Raji (cell line): ENCODE results near the gene ZYG11B.

Source experiments
- POLR2A ChIP-seq: IDR thresholded peaks from 2 replicates; pipeline ENCODE4 v1.6.1; 2011; ENCODE audit warnings: low read depth, low read length, control low read depth; ENCODE audit not compliant: insufficient read depth

Gene ZYG11B

DNA sequence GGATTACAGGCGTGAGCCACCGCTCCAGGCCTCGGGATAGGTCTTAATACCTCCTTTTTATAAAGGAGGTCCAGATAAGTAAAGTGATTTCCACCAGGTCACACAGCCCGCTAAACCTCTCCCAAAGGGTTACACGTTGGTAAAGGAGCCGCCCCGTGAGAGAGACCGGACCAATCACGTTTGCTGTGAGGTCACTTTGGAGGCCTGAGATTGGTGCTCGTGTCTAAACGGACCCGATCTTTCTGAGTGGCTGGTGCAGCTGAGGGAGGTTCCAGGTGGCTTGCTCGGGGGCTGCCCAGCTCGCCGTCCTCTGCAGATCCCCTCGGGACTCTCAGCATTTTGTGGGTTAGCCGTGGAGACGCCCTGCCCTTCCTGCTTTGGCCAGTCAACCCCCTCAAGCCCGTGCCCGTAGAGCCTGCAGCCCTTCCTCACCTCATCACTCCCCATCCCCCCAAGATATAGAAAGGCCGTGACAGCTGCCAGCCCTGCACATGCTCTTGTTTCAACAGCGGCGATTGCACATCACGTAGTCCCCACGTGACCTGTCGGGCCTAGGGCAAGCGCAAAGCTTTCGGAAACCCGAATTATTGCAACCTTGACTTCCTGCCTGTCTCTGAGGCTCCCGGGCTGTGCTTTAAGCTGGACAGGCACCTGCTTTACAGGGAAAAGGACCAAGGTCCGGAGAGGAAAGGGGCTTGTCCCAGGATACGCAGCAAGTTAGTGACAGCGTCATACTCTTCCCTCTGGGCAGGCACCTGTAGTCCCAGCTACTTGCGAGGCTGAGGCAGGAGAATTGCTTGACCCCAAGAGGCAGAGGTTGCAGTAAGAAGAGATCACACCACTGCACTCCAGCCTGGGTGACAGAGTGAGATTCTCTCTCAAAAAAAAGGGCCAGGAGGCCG, 23.1 kb upstream of the ZYG11B start:
- peak; percentile 82 for TF ChIP-seq POLR2A

DNA sequence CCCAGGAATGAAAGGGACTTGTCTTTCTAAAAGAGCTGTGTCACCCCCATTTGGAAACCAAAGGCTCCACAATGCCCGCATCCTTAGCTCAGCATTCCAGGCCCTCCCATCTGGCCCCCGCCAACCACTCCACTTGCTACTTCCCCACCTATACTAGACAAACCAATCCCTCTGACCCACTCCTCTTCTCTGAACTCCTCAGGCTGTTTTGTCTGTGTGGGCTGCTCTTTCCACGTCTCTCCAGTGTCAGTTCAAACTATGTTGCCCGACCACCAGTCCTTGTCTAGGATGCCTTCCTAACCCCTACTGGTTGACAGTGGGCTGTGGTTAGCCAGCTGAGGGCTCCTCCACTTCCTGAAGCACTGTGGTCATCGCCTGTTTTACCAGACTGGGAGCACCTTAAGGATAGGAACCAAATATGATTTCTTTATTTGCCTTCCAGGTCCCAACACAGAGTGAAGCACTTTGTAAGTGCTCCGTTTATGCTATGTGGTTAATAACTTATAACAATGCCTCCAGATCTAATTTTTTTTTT, 20.1 kb upstream of the ZYG11B start:
- no peak for TF ChIP-seq POLR2A

DNA sequence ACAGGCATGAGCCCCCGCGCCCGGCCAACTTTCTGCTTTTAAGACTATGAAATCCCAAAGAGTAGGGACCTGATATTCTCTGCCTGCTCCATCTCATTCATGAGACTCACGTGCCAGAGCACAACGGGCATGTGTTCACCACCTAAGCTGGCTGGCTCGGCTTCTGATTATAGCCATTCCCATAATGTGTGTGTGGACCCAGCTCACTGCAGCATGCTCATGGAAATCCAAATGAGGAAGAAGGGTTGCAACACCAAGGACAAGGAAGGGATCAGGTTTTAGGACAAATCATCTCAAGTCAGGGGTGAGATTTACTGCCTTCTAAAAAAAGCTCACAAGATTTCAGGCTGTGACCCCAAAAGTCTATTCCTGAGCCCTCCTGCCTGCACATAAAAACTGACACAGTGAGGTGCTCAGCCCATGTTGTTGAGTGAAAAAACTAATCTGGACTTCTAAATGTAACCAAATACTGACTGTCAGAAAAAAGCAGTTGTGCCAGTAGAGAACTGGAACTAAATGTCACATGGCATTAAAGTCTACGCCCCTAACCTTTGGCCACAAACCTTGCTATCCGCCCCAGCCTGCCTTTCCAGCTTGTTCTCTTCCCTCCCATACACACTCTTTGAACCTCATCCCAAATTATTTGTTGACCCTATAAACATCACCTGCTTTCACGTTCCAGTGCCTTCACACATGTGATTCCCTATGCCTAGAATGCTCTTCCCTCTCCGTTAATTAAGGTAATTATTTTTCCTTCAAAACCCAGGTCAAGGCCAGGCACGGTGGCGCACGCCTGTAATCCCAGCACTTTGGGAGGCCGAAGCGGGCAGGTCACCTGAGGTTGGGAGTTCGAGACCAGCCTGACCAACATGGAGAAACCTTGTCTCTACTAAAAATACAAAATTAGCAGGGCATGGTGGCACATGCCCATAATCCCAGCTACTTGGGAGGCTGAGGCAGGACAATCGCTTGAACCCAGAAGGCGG, 19.0 kb upstream of the ZYG11B start:
- no peak for TF ChIP-seq POLR2A

DNA sequence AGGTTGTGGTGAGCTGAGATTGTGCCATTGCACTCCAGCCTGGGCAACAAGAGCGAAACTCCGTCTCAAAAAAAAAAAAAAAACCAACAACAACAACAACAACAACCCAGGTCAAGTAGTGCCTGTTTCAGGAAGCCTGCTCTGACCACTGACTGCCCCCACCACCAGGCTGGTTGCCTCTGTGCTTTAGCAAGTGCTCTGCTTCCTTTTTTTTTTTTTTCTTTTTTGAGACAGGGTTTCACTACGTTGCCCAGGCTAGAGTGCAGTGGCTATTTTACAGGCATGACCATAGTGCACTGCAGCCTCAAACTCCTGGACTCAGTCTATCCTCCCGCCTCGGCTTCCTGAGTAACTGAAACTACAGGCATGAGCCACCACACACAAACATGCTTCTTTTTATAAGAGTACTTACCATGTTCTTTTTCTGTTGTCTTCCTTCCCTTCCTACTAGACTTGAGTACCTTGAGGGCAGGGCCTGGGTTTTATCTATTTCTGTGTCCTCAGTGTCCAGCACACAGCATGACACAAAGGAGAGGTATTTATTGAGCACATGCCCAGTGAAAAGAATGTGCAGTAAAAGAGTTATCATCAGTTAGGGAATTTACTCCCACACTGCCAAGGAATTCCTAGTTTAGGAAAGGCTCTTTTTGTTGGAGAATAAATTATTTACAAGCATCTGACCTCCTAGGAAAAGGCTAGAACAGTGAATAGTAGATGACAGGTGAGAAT, 18.2 kb upstream of the ZYG11B start:
- no peak for TF ChIP-seq POLR2A

DNA sequence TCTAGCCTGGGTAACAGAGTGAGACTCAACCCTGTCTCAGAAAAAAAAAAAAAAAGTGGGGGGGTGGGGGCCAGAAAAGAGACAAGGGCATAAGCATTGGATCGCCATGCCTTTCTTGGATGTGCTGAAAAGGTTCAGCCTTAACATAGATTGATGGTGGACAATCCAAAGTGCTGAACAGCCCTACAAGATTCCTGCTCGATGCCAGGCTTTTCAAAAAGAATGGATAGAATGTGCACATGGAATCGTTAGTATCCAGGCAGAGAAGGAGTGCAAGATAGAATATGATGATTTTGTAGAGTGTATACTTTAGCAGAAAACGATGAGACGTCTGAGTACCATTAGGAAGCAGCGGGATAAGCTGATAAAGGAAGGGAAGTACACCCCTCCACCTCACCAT, 17.2 kb upstream of the ZYG11B start:
- TF ChIP-seq POLR2A: no peak

DNA sequence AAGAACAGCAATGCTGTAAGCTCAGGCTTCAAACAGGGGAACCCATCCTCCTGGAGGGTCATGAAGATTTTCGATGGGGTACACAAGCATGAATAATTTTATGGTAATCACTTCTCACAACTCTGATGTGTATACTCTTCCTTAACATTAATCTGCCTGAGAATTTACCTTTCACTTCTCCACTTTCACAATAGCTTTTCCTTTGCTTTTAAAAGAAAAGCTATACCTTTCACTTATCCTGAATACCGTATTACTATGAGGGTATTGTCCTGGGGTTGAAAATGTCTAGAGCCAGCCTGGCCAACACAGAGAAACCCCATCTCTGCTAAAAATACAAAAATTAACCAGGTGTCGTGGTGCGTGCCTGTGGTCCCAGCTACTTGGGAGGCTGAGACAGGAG, 12.7 kb upstream of the ZYG11B start:
- TF ChIP-seq POLR2A: no peak

DNA sequence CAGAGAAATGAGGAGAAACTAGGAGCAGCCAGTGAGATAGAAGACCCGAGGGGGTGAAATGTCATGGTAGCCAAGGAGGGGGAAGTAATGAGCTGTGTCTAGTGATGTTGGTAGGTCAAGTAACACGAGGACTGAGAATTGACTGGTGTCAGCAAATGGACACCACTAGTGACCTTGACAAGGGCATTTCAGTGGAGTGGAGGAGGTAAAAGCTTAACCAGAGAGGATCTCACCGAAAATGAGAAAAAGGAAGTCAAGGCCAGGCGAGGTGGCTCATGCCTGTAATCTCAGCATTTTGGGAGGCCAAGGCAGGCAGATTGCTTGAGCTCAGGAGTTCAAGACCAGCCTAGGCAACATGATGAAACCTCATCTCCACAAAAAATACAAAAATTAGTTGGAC, 3.0 kb upstream of the ZYG11B start:
- no peak for TF ChIP-seq POLR2A

DNA sequence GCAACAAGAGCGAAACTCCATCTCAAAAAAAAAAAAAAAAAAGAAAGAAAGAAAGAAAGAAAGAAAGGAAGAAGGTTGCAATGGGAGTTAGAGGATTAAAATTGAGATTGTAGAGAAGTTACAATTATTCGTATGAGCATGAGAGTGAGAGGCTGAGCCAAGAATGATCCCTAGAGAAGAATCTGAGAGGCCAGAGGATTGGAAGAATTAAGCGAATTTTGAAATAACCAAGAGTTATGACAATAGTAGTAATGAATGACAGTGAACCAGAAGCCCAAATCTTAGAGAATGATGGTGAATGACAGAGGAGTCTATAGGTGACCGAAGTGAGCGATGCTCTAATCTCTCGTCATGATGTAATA, 369 bp upstream of the ZYG11B start:
- no peak for TF ChIP-seq POLR2A

DNA sequence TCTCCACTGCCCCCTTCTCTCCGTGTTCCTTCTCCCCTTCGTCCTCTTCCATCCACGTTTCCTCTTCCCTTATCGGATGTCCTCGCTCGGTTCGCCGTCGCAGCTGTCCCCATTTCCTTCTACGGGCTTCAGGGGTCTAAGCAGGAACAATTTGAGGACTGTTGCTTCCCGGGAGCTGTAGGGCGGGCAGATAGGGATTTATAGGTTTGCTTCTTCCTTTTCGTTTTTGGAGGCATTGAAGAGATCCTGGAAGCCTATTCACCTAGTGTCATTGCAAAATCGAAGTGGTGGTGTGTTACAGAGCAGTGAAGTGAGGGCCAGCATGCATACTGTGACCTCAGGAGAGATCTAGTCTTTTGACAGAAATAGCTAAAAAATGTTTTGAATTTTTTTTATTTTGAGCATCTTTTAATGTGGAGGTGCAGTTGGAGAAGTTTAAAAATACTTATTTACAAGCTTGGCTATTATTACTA, 897 bp downstream of the ZYG11B start:
- no peak for TF ChIP-seq POLR2A

DNA sequence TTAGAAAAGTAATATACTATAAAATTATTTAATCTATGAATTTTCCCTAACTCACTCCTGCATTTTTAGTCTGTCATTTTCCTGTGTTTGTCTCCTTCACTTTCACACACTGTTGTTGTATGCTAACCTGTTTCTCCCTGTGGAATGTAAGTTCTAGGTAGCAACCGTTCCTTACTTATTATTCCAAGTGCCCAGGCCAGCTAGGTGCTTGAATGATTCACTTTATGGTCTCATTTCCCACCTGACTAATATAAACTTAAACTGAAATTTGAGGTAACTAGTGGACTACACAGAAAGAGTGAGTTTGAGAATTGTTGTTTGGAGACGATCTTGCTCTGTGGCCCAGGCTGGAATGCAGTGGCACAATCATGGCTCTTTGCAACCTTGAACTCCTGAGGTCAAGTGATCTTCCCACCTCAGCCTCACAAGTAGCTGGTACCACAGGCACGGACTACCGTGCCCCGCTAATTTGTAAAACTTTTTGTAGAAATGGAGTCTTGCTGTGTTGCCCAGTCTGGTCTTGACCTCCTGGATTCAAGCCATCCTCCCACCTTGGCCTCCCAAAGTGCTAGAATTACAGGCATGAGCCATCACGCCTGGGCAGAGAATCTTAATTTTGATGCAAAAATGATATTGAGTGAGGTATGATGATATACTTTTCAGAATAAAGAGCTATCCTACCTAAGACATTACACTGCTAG, 1.9 kb downstream of the ZYG11B start:
- no peak for TF ChIP-seq POLR2A

DNA sequence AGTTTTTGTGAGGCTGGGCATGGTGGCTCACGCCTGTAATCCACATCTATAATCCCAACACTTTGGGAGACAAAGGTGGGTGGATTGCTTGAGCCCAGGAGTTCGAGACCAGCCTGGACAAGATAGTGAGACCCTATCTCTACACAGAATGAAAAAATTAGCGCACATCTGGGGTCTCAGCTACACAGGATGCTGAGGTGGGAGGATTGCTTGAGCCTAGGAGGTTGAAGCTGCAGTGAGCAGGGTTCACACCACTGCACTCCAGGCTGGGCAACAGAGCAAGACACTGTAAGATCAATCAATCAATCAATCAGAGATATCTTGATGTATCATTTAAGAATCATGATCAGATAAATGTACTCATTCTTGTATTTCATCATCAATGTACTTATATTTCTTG, 7.1 kb downstream of the ZYG11B start:
- TF ChIP-seq POLR2A: no peak

DNA sequence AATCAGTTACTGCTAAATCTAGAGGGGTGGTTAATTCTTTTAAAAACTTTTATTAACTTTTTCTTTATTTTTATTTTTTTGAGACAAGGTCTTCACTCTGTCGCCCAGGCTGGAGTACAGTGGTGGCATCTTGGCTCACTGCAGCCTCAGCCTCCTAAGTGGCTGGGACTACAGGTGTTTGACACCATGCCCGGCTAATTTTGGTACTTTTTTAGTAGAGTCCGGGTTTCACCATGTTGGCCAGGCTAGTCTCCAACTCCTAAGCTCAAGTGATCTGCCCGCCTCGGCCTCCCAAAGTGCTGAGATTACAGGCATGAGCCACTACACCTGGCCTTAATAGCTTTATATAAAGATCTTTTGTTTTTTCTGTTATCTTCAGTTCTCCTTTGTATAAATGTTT, 11.9 kb downstream of the ZYG11B start:
- no peak for TF ChIP-seq POLR2A

DNA sequence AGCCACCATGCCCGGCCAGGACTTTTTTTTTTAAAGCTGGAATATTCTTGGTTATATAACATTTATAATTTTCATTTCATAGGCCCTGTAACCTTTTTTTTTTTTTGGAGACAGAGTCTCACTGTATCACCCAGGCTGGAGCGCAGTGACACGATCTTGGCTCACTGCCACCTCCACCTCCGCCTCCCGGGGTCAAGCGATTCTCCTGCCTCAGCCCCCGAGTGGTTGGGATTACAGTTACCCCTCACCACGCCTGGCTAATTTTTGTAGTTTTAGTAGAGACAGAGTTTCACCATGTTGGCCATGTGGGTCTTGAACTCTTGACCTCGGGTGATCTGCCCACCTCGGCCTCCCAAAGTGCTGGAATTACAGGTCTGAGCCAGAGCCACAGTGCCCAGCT, 12.6 kb downstream of the ZYG11B start:
- no peak for TF ChIP-seq POLR2A
